IMR-90 (cell line): Measurements from ENCODE around the gene GCNT2.

Experiments used
- CHD1 ChIP-seq: IDR thresholded peaks from 2 replicates; pipeline ENCODE4 v1.6.1; 2012; ENCODE audit warnings: low read depth, low read length, improper control_type of control experiment
- POLR2A ChIP-seq: IDR thresholded peaks from 2 replicates; pipeline ENCODE4 v1.6.1; 2012; ENCODE audit warnings: mild to moderate bottlenecking, low read depth, low read length
- RAD21 ChIP-seq: IDR thresholded peaks from 2 replicates; pipeline ENCODE4 v1.6.1; 2012; ENCODE audit warnings: low read length, improper control_type of control experiment
- RCOR1 ChIP-seq: IDR thresholded peaks from 2 replicates; pipeline ENCODE4 v1.6.1; 2012; ENCODE audit warnings: mild to moderate bottlenecking, low read length, improper control_type of control experiment; ENCODE audit not compliant: insufficient replicate concordance
- SMC3 ChIP-seq: fragments of 150-350 bp; IDR thresholded peaks from 2 replicates; pipeline ENCODE4 v1.6.1; 2016; ENCODE audit warnings: low read depth, mild to moderate bottlenecking, antibody characterized with exemption, low read length, moderate library complexity
- TF ChIP-seq, protein P1 (sequence below): conservative IDR thresholded peaks from 2 replicates; pipeline ENCODE4 v1.5.1; 2012; ENCODE audit warnings: mild to moderate bottlenecking, low read depth, low read length, improper control_type of control experiment
- TF ChIP-seq, protein P2 (sequence below): fragments of 150-350 bp; IDR thresholded peaks from 2 replicates; pipeline ENCODE4 v1.6.1; 2017; ENCODE audit warnings: mild to moderate bottlenecking, antibody characterized with exemption, low read length, low read depth
- TF ChIP-seq, protein P3 (sequence below): fragments of 150-350 bp; IDR thresholded peaks from 2 replicates; pipeline ENCODE4 v1.6.1; 2016; ENCODE audit warnings: low read depth, mild to moderate bottlenecking, low read length, moderate library complexity, borderline replicate concordance

DNA sequence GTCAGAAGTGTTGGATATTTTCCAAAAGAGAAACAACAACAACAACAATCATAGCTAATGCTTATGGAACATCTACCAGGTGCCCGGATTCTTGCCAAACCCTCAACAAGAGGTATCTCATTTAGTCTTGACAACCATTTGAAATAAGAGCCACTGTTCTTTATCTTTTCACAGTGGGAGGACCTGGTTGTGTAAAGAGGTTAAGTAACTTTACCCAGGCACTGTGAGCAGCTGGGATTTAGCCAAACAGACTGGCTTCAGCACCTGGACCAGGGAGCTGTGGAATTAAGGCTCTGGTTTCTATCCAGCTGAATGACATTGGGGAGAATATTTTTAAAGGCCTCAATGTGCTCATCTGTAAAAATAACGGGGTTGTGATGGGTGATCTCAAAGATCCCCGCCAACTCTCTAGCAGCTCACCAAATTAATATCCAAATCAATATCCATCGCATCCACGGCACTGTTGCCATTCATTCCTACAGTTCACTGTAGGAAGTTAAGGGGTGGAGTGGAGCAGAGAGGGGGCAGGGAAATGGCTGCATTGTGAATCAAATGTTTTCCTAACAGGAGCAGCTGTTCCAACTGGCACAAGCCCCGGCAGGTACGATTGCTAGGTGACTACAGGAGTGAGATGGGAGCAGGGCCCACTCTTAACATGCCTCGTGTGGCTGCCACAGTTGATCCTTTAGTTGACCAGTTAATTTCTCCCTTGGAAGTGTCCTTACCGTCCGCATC is 61.8 kb downstream of the GCNT2 start:
- TF ChIP-seq, protein P1, sequence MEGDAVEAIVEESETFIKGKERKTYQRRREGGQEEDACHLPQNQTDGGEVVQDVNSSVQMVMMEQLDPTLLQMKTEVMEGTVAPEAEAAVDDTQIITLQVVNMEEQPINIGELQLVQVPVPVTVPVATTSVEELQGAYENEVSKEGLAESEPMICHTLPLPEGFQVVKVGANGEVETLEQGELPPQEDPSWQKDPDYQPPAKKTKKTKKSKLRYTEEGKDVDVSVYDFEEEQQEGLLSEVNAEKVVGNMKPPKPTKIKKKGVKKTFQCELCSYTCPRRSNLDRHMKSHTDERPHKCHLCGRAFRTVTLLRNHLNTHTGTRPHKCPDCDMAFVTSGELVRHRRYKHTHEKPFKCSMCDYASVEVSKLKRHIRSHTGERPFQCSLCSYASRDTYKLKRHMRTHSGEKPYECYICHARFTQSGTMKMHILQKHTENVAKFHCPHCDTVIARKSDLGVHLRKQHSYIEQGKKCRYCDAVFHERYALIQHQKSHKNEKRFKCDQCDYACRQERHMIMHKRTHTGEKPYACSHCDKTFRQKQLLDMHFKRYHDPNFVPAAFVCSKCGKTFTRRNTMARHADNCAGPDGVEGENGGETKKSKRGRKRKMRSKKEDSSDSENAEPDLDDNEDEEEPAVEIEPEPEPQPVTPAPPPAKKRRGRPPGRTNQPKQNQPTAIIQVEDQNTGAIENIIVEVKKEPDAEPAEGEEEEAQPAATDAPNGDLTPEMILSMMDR: no peak
- TF ChIP-seq, protein P2, sequence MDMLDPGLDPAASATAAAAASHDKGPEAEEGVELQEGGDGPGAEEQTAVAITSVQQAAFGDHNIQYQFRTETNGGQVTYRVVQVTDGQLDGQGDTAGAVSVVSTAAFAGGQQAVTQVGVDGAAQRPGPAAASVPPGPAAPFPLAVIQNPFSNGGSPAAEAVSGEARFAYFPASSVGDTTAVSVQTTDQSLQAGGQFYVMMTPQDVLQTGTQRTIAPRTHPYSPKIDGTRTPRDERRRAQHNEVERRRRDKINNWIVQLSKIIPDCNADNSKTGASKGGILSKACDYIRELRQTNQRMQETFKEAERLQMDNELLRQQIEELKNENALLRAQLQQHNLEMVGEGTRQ: no peak
- TF ChIP-seq RCOR1 (no peak), POLR2A (no peak), CHD1 (no peak), SMC3 (no peak), RAD21 (no peak)
- TF ChIP-seq, protein P3, sequence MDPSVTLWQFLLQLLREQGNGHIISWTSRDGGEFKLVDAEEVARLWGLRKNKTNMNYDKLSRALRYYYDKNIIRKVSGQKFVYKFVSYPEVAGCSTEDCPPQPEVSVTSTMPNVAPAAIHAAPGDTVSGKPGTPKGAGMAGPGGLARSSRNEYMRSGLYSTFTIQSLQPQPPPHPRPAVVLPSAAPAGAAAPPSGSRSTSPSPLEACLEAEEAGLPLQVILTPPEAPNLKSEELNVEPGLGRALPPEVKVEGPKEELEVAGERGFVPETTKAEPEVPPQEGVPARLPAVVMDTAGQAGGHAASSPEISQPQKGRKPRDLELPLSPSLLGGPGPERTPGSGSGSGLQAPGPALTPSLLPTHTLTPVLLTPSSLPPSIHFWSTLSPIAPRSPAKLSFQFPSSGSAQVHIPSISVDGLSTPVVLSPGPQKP: no peak
